ENCODE measurements around the gene C3orf18.

DNA sequence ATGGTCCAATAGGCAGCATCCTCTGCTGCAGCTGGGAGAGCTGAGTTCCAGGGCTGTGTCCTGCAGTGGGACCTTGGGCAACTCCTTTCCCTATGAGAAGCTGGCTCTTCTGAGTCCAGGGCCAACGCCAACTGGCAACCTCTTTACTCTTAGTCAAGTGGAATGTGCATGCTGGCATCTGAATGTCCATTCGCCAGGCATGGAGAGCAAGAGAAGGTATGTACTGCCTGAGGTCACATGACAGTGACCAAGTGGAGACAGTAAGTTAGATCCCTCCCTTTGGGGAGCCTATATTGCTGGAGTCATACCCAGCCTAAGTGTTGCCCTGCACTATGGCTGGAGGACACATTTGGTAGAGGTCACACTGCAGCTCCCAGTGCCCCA is 13.9 kb upstream of the C3orf18 start:
- no peak for TF ChIP-seq POLR2AphosphoS5 (IDR thresholded peaks at IDR 0.05; ENCODE audit: insufficient read depth in 1 of 2, low read depth in 1 of 2)
- TF ChIP-seq, protein P1, sequence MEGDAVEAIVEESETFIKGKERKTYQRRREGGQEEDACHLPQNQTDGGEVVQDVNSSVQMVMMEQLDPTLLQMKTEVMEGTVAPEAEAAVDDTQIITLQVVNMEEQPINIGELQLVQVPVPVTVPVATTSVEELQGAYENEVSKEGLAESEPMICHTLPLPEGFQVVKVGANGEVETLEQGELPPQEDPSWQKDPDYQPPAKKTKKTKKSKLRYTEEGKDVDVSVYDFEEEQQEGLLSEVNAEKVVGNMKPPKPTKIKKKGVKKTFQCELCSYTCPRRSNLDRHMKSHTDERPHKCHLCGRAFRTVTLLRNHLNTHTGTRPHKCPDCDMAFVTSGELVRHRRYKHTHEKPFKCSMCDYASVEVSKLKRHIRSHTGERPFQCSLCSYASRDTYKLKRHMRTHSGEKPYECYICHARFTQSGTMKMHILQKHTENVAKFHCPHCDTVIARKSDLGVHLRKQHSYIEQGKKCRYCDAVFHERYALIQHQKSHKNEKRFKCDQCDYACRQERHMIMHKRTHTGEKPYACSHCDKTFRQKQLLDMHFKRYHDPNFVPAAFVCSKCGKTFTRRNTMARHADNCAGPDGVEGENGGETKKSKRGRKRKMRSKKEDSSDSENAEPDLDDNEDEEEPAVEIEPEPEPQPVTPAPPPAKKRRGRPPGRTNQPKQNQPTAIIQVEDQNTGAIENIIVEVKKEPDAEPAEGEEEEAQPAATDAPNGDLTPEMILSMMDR (IDR thresholded peaks at IDR 0.05), result no peak
- TF ChIP-seq POLR2A (IDR thresholded peaks at IDR 0.05), result no peak

All from vagina (tissue), 2 donors.